Stimulated activated CD8-positive, alpha-beta memory T cell treated with anti-CD3 and anti-CD28 coated beads, Interleukin-15, amount 100 ng/mL, for 4 hours (primary cell): Measurements from ENCODE around the gene LYSET.
A peak's percentile ranks its signal among the peaks of the same experiment; 100 is the strongest.
"Not testable (repeated sequence)": the region's sequence is repeated elsewhere in the genome, so short reads cannot be mapped to it uniquely, and the experiment has no call there.

Experiments
- DNase-seq, 2 donors: peaks; one replicate each; pipeline ENCODE4 v3.0.0-alpha.2; 2020; ENCODE audit warnings: low read depth in 2 of 2

Gene LYSET, protein sequence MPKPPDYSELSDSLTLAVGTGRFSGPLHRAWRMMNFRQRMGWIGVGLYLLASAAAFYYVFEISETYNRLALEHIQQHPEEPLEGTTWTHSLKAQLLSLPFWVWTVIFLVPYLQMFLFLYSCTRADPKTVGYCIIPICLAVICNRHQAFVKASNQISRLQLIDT

DNA sequence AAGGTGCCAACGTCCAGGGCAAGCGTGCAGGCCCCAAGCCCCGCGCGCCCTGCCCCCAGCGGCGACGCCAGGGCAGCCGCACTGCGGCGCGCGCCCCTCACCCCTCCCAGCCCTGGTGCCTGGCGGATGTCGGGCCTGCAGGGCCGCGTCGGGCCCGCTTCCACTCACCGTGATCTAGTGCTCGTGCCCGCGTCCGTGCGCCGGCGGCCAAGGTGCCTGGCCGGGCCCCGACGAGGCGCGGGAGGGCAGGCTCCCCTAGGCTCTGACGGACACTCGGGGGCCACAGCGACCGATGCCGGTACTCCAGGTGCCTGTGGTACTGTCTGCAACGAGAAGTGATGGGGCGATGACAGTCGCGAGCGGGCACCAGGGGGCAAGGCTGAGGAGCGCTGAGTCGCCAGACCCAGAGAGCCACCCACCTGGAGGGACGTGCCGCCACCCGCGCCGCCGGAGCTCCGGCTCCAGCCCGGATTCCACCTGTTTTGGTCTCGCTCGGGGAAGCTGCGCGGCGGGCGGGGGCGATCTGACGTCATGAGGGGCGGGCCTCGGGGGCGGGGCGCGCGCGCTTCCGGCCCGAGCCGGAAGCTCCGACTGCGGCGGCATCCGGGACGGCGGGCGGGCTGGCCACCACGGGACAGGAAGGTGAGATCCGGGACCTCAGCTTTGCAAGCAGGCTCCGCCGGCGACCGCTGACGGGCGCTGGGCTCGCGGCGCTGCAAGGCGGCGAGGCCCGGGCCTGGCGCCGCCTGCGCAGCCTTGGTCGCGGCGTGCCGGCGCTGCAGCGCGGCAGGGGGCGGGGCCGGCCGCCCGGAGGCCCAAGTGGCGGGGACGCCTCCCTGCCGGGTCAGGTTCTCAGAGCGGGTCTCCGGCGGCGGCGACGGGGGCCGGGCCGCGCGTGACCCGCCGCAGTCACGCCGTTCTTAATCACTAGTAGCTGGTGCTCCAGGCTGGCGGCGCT lies at the start of gene LYSET, which contains the start of gene MOAP1:
LYSET (plus strand) TSS at position 927 of the 958 bp plus-strand sequence. CDS start 89 bp downstream, outside the sequence.
MOAP1 (minus strand) TSS at position 507 of the 958 bp plus-strand sequence. CDS start 655 bp downstream, outside the sequence.
- DNase-seq: peak; percentile 76 to 79

DNA sequence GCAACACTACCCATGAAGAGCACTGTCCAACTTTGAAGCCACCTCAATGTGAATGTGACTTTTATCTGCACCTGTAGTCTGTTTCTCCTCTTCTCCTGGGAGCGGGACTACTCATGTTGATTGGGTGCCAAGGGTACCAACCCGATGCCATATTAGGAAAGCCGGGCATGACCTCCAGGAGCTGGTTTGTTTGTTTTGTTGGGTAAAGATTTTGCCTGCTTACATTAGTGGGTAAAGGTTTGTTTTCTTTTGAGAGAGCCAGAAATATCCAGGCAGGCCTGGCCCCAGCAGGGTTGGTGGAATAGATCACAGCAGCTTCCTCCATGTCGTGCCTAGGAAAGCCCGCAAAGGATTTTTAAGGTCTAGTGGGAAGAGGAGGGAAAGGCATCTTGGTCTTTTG lies 49.7 kb upstream of the LYSET start:
- DNase-seq: no peak

DNA sequence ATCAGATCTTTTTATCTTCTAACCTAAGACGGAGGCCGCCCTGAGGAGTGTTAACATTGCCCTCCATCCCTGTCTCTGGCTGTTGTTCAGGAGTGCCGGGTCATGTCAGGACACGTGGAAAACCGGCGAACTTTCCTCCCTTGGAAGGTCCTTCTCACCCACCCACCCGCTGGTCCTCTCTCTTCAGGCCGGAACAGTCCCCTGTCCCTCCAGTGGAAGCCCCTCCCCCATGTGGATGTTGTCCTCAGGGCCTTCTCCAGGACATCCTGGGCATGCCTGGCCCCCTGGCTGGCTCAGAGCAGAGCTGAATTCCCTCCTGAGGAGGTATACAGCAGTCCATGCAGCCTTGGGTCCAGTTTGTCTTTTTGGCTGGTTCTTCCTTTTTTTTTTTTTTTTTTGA lies 49.1 kb upstream of the LYSET start:
- no peak for DNase-seq

DNA sequence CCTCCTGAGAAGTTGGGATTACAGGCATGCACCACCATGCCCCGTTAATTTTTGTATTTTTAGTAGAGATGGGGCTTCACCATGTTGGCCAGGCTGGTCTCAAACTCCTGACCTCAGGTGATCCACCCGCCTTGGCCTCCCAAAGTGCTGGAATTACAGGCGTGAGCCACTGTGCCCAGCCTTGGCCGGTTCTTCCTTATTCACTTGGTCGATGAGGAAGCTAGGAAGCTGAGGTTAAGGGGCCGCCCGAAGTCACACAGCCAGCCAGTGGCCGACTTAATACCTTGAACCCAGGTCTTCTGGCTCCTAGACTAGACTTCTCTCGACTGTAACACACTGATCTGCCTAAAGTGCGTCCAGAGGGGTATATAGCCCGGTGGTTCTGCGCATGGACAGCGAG lies 48.6 kb upstream of the LYSET start:
- not testable (repeated sequence) for DNase-seq

DNA sequence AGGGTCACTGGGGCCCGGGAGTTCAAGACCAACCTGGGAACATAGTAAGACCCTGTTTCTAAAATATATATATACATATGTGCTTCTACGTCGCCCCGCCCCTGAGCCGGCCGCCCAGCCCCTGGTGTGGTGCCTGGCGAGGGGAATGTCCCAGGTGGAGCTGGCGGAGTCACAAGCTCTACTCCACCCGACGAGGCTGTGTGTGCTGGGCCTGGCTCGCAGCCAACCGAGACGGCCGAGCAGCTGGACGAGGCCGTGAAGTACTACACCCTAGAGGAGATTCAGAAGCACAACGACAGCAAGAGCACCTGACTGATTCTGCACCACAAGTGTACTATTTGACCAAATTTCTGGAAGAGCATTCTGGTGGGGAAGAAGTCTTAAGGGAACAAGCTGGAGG lies 47.3 kb upstream of the LYSET start:
- no peak for DNase-seq

DNA sequence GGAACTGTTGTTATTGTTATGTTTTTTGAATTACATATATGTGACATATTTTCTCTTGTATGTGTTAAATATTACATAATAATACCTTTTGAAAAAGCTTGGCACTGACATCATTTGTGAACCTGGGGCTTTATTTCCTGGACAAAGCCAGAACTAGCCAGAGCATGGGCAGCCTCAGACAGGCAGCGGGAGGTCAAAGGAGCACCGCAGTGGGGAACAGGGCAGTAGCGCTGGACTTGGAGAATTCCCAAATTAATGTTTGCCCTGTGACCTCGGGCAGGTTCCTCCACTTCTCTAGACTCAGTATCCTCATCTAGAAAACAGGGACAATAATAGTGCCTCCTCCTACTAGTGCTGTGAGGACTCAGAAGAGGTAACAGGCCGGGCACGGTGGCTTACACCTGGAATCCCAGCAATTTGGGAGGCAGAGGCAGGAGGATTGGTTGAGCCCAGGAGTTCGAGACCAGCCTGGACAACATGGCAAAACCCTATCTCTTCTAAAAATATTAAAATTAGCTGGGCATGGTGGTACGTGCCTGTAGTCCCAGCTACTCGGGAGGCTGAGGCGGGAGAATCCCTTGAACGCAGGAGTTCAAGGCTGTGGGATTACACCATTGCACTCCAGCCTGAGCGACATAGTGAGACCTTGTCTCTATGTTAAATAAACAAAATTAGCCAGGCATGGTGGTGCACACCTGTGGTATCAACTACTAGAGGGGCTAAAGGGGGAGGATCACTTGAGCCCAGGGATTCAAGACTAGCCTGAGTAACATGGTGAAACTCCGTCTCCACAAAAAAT lies 42.1 kb upstream of the LYSET start:
- no peak for DNase-seq

DNA sequence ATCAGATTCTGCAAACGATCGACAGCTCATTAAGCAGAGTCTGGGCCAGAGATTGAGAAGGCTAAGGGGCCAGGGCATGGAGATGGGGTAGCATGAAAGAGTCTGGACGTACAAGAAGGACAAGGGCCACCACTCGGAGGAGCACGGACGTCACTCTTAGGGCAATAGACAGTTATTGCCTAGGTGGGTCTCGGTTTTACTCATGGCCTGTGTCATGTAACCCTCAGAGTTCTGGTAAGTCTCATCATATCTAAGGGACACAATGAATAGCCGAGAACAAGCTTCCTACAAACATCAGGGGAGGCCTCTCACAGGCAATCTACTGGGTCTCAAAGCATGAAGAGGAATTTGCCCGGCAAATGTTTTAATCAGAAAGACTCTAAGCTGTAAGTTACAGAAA lies 39.0 kb upstream of the LYSET start:
- no peak for DNase-seq

DNA sequence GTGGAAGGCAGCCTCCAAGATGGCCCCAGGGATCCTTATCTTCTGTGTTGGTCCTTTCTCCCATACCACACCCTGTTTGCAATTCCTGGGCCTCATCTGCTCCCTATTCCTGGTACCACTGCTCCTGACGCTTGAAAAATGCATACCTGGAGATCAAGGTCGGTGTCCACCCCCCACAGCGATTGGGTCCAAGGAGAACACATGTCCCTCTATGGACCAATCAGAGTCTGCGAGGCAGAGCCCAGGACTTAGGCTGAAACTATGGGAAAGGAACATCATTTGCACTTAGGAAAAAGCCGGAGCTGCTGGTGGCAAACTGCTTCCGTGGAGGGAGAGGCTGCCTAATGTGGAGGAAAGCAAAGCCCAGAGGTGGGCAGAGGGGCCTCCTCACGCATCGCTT lies 36.1 kb upstream of the LYSET start:
- no peak for DNase-seq

DNA sequence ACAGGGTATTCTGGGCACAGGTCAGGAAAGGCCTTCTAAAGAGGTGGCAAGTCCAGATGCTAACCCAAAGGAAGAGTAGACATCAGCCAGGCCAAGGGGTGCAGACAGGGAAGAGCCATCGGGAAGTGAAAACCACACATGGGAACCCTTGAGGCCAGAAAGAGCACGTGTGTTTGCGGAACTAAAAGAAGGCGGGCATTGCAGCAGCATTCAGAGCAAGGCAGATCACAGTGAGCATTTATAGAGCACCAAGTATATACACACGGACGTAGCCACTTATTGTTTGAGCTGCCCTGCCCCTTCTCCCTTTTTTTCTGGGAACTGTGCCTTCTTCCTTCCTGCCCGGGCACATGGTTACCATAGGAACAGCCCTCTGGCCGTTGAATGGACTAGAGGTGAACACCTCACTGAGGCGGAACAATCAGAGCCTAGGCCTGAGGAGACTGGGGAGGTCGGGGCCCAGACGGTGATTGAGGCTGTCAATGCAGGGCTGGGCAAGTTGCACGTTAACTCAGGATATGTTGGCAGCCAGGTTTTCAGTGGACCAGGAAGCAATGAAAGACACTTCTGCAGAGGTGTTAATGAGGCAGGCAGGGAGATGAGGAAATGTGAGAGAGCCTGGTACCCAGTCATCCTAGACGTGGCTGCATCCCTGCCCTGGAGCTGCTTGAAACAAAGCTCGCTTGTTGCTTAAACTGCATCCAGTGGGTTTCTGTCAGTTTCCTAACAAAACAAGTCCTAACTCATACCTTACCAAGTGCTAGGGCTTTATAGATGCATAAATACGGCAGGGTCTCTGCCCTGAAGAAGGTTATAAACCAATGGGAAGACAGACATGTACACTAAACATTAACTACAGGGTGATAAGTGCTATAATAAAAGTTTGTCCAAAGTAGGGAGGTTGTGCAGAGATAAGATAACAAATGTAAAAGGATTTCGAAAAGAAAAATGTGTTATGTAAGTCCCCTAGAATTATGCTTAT lies 34.6 kb upstream of the LYSET start:
- no peak for DNase-seq

DNA sequence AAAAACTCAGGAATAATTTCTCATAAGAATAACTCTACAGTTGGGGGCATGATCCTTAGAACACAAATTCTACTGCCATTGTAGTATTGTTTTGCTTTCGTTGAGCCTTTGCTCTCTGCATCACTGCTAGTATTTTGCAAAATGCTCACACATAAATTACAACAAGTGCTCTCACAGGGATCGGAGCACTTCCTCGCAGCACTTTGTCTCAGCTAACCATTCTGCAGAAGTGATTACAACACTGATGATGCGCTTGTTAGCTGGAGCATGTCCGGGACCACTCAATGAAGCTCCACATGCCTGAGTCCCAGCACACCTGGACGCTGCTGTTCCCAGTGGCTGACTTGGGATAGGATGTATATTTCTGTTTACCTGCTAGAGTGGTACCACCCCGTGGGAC lies 32.0 kb upstream of the LYSET start:
- DNase-seq: no peak

DNA sequence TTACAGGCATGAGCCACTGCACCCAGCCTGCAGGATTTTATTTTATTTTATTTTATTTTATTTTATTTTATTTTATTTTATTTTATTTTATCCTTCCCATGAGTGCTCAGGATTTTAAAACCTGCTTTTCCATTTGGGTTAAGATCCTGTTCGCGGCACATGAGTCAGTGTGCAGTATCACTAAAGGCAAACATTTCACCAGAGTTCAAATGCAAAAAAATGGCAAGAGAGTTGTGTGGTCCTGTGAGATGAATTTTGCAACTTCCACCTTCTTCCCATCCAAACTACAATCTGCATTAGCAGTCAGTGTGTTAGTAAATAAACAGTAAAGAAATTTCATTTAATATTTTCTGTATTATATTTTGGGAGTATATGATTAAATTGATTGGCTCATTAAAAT lies 29.4 kb upstream of the LYSET start:
- DNase-seq: no peak

DNA sequence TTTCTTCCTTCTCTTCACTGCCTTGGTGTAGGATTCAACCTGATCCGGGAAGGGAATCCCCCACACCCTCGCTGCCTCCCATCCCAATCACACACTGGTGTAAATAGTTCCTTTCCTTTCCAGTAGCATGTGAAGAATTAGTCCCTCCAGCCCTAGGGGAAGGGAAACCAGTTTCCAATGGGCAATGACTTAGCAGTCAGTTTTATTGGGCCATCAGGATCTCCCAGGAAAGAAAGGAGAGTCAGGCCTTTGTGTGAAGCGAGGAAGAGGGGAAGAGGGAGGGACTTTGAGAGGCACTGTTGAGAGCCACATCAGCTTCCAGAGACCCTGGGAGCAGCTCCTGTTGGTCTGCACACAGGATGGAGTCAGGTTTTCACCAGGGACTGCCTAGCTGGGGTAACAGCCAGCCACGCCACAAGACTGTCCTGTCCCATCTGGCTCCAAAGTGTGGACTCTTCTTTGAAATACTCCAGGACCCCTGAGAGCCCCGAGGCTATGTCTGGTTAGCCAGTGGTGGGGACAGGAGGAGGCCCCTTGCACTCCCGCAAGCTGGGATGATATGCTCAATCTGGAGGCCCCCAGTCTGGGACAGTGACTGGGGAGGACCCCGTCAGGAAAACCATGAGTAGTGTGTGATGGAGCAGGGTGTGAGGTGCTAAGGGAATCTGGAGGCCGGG lies 28.3 kb upstream of the LYSET start:
- no peak for DNase-seq

DNA sequence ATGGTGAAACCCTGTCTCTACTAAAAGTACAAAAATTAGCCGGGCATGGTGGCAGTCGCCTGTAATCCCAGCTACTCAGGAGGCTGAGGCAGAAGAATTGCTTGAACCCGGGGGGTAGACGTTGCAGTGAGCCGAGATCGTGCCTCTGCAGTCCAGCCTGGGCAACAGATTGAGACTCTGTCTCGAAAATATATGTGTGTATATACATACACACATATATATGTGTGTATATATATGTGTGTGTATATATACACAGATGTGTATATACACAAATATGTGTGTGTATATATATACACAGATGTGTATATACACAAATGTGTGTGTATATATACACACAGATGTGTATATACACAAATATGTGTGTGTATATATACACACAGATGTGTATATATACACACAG lies 26.8 kb upstream of the LYSET start:
- DNase-seq: not testable (repeated sequence)

DNA sequence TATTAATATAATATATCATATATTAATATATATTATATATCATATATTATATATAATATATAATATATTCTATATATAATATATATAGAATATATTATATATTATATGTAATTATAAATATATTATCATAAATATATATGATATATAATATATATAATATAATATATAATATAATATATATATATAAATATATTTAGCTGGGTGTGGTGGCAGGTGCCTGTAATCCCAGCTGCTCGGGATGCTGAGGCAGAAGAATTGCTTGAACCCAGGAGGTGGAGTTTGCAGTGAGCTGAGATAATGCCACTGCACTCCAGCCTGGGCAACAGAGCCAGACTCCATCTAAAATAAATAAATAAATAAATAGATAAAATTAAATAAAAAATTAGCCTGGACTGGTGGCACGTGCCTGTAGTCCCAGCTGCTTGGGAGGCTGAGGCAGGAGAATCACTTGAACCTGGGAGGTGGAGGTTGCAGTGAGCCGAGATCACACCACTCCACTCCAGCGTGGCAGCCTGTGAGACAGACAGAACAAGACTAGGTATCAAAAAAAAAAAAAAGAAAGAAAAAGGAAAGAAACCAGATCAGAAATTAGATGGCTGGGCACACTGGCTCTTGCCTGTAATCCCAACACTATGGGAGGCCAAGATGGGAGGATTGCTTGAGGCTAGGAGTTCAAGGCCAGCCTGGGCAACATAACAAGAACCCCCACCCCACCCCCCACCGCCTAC lies 25.3 kb upstream of the LYSET start:
- not testable (repeated sequence) for DNase-seq

DNA sequence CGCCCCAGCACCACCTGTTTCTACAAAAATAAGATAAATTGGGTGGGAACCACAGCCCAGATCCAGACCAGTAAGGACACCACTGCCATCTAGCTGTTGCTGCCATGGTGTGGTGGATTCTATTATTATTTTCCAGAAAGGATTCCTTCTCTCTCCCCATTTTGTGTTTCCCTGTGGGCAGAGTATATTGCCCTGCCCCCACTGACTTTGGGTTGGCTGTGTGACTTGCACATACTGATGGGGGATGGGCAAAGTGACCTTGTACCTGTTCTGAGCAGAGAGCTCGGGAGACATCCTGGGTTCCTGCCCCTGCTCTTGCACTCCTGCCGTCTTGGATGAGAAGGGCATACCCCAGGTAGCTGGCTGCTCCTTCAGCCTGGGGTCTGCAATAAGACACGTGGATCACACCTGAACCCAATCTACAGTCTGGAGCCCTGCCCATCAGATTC lies 24.7 kb upstream of the LYSET start:
- no peak for DNase-seq

DNA sequence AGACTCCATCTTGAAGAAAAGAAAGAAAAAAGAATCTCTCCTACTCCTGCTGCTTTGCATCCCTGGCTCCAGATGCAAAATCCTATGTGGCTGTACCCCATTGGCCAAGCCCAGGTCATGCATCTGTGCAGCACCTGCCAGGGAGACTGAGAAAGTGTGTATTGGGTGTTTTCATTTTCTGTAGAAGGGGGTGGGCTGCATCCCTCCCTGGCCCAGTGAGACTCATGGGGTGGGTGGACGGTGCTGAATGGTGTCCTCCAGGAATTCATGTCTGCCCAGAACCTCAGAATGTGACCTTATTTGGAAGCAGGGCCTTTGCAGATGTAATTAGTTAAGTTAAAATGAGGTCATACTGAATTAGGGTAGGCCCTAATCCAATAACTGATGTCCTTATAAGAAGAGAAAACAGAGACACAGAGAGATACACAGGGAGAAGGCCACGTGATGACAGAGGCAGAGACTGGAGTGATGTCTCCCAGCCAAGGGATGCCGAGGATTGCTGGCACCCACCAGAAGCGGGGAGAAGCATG lies 23.6 kb upstream of the LYSET start:
- no peak for DNase-seq

DNA sequence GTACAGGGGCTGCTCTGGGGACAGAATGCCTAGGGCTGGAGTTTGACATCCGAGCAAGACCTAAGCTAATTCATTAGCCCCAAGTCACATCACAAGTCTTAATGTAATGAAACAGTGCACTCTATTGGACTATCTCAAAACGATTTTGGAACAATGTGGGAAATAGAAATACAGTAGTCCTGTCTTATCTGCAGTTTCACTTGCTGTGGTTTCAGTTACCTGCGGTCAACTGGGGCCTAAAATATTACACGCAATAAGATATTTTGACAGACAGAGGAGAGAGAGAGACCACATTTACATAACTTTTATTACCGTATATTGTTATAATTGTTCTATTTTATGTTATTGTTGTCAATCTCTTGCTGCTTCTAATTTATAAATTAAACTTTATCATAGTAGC lies 21.6 kb upstream of the LYSET start:
- DNase-seq: no peak

DNA sequence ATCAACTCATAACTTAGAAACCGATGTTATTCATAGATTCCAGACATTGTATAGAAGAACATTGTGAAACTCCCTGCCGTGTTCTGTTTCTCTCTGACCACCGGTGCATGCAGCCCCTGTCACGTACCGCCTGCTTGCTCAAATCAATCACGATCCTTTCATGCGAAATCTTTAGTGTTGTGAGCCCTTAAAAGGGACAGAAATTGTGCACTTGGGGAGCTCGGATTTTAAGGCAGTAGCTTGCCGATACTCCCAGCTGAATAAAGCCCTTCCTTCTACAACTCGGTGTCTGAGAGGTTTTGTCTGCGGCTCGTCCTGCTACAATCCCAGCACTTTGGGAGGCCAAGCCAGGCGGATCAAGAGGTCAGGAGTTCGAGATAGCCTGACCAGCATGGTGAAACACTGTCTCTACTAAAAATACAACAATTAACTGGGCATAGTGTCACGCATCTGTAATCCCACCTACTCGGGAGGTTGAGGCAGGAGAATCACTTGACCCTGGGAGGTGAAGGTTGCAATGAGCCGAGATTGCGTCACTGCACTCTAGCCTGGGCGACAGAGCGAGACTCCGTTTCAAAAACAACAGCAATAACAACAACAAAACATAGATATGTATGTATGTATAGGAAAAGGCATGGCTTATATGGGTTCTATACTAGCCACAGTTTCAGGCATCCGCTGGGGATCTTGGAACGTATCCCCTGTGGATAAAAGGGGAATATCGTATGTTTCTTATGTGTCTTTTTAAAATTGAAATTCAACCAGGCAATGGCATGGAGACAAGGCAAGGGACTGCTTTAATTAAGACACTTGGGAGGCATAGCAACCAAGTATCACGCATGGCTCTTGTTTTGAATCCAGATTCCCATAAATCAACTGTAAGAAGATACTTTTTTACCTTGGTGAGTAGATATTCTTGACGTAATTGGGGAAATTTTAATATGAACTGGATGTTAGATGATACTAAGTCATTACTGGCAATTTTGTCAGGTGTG lies 19.5 kb upstream of the LYSET start:
- DNase-seq: not testable (repeated sequence)
